OCI-LY7 (cell line): Measurements from ENCODE around the gene SYPL1. TPM values are rescaled to one million over a fixed set of nuclear protein-coding genes. Genes with fewer than 3 reads are reported as not detected.

ENCODE experiments used
- BruUV-seq: library from RNA; stranded (reverse); fragments of 400-500 nt; replicated peaks from 2 replicates; lab custom pipeline; 2021; lab: Mats Ljungman, UMichigan
- CTCF ChIA-PET: fragments of 300-600 bp; sonication (Branson Sonifier 250); formaldehyde crosslinking; loops from one replicate; lab custom pipeline; 2022; ENCODE audit warnings: antibody characterized with exemption; ENCODE audit not compliant: unreplicated experiment; lab: Charles Lee
- POLR2A ChIA-PET: fragments of 300-600 bp; sonication (Branson Sonifier 250); formaldehyde crosslinking; loops from one replicate; lab custom pipeline; 2022; ENCODE audit warnings: antibody characterized with exemption; lab: Charles Lee
- DNase-seq: peaks from one replicate; pipeline ENCODE4 v3.0.0-alpha.2; 2015; ENCODE audit warnings: low spot score
- H2AFZ ChIP-seq: fragments of 200-600 bp; sonication (generic), shearing (Covaris generic); 2 replicates; pipeline ENCODE4 v1.6.1; 2014; ENCODE audit warnings: mild to moderate bottlenecking, antibody characterized with exemption, low read length, moderate library complexity
- H3K27ac ChIP-seq: fragments of 200-600 bp; sonication (generic); 2 replicates; pipeline ENCODE4 v1.5.1; 2014; ENCODE audit warnings: mixed run types, low read depth, mild to moderate bottlenecking, moderate library complexity, low read length, inconsistent platforms; ENCODE audit not compliant: poor library complexity, severe bottlenecking
- H3K36me3 ChIP-seq: fragments of 200-600 bp; sonication (generic); 2 replicates; pipeline ENCODE4 v1.6.1; 2014; ENCODE audit warnings: mild to moderate bottlenecking, antibody characterized with exemption, low read length, moderate library complexity, mixed read lengths; ENCODE audit not compliant: insufficient read depth
- H3K4me1 ChIP-seq: fragments of 200-600 bp; sonication (generic); 2 replicates; pipeline ENCODE4 v1.5.1; 2014; ENCODE audit warnings: mild to moderate bottlenecking, low read length; ENCODE audit not compliant: insufficient read depth, poor library complexity, severe bottlenecking
- H3K4me2 ChIP-seq: fragments of 200-600 bp; sonication (generic); 2 replicates; pipeline ENCODE4 v1.6.1; 2014; ENCODE audit warnings: mild to moderate bottlenecking, low read length
- H3K4me3 ChIP-seq: fragments of 200-600 bp; sonication (generic); 2 replicates; pipeline ENCODE4 v1.5.1; 2014; ENCODE audit warnings: mild to moderate bottlenecking, low read depth, low read length; ENCODE audit not compliant: poor library complexity, severe bottlenecking
- H3K79me2 ChIP-seq: fragments of 200-600 bp; sonication (generic); 2 replicates; pipeline ENCODE4 v1.6.1; 2016; ENCODE audit warnings: low read depth, mild to moderate bottlenecking, low read length, moderate library complexity, mixed read lengths; ENCODE audit not compliant: insufficient read depth
- H3K9me2 ChIP-seq: fragments of 200-600 bp; sonication (generic); 2 replicates; pipeline ENCODE4 v1.6.1; 2016; ENCODE audit warnings: mild to moderate bottlenecking, low read length, mixed read lengths; ENCODE audit not compliant: insufficient read depth
- H3K9me3 ChIP-seq: fragments of 200-600 bp; sonication (generic); 2 replicates; pipeline ENCODE4 v1.6.1; 2014; ENCODE audit warnings: mild to moderate bottlenecking, mixed run types, low read length, mixed read lengths
- H4K20me1 ChIP-seq: fragments of 200-600 bp; sonication (generic); 2 replicates; pipeline ENCODE4 v1.6.1; 2014; ENCODE audit warnings: mild to moderate bottlenecking, antibody characterized with exemption, low read length, moderate library complexity, mixed read lengths; ENCODE audit not compliant: insufficient read depth
- EZH2phosphoT487 ChIP-seq: fragments of 200-600 bp; sonication (generic); IDR thresholded peaks from 2 replicates; pipeline ENCODE4 v1.6.1; 2018; ENCODE audit warnings: low read depth, borderline replicate concordance, mild to moderate bottlenecking, mixed run types, antibody characterized with exemption, low read length, moderate library complexity, mixed read lengths
- intact Hi-C: fragments of 100-400 bp; cut with micrococcal nuclease; formaldehyde crosslinking; loops from one replicate; pipeline ENCODE4 v1.10.0; 2022; ENCODE audit not compliant: unreplicated experiment
- total RNA-seq, 2 experiments: library from RNA; depleted of rRNA in 1 of 2; stranded (reverse); fragments of >200 nt in 1 of 2; shearing (Covaris generic) in 1 of 2; gene quantifications; 2 replicates each; pipeline ENCODE4 v1.2.3, GENCODE V29; 2014 to 2022
- TF ChIP-seq, protein P1 (sequence below): fragments of 200-600 bp; sonication (generic); conservative IDR thresholded peaks from 2 replicates; pipeline ENCODE4 v1.5.1; 2014; ENCODE audit warnings: mild to moderate bottlenecking, antibody characterized with exemption, low read length, moderate library complexity, mixed read lengths

Gene SYPL1
- total RNA-seq, 2 experiments from 2014 or later: 34.1 to 112 TPM

GRCh38 chr7:106134241-106134640 is 22.1 kb upstream of the SYPL1 start:
- no peaks in the 10 kb centered on the region for H4K20me1 ChIP-seq
- no peak overlapping the region for H3K27ac ChIP-seq
- no peak overlapping the region for H2AFZ ChIP-seq
- ChIA-PET POLR2A (interaction anchor here (0.6 to 2.4 kb wide), 6 partner anchors 8 to 132 kb away, joined by 3 to 11 read pairs (median 4); partner anchors contain the start of gene SYPL1), CTCF (interaction anchor here (1.1 kb wide), 1 partner anchor 22 kb away, joined by 3 read pairs; the partner anchor contains the start of gene SYPL1)
- H3K36me3 ChIP-seq: no peaks in the 10 kb centered on the region
- no peaks in the 10 kb centered on the region for H3K9me3 ChIP-seq
- no peak overlapping the region for H3K4me2 ChIP-seq
- peaks cover 6% of the 10 kb centered on the region for H3K4me1 ChIP-seq
- H3K4me3 ChIP-seq: no peak overlapping the region
- TF ChIP-seq, protein P1, sequence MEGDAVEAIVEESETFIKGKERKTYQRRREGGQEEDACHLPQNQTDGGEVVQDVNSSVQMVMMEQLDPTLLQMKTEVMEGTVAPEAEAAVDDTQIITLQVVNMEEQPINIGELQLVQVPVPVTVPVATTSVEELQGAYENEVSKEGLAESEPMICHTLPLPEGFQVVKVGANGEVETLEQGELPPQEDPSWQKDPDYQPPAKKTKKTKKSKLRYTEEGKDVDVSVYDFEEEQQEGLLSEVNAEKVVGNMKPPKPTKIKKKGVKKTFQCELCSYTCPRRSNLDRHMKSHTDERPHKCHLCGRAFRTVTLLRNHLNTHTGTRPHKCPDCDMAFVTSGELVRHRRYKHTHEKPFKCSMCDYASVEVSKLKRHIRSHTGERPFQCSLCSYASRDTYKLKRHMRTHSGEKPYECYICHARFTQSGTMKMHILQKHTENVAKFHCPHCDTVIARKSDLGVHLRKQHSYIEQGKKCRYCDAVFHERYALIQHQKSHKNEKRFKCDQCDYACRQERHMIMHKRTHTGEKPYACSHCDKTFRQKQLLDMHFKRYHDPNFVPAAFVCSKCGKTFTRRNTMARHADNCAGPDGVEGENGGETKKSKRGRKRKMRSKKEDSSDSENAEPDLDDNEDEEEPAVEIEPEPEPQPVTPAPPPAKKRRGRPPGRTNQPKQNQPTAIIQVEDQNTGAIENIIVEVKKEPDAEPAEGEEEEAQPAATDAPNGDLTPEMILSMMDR: no peak
- TF ChIP-seq EZH2phosphoT487: no peak
- no peak for DNase-seq
- intact Hi-C loops: no loop called here
- H3K9me2 ChIP-seq: no peaks in the 10 kb centered on the region
- no peaks in the 10 kb centered on the region for H3K79me2 ChIP-seq
- no TSS peak for BruUV-seq

GRCh38 chr7:106129291-106129690 is 17.2 kb upstream of the SYPL1 start:
- ChIA-PET POLR2A (interaction anchor here (1.0 kb wide), 1 partner anchor 10 kb away, joined by 3 read pairs; no protein-coding TSS in a partner anchor), CTCF (no interaction called here)
- H3K9me3 ChIP-seq: no peaks in the 10 kb centered on the region
- no peaks in the 10 kb centered on the region for H3K9me2 ChIP-seq
- no peaks in the 10 kb centered on the region for H4K20me1 ChIP-seq
- H3K79me2 ChIP-seq: no peaks in the 10 kb centered on the region
- no peak for DNase-seq
- no peak overlapping the region for H3K4me3 ChIP-seq
- no TSS peak for BruUV-seq
- TF ChIP-seq EZH2phosphoT487: no peak
- TF ChIP-seq, protein P1: no peak
- H3K27ac ChIP-seq: no peak overlapping the region
- intact Hi-C loops: no loop called here
- peaks cover 8% of the 10 kb centered on the region for H3K4me1 ChIP-seq
- H3K36me3 ChIP-seq: no peaks in the 10 kb centered on the region
- H3K4me2 ChIP-seq: no peak overlapping the region
- H2AFZ ChIP-seq: no peak overlapping the region

DNA sequence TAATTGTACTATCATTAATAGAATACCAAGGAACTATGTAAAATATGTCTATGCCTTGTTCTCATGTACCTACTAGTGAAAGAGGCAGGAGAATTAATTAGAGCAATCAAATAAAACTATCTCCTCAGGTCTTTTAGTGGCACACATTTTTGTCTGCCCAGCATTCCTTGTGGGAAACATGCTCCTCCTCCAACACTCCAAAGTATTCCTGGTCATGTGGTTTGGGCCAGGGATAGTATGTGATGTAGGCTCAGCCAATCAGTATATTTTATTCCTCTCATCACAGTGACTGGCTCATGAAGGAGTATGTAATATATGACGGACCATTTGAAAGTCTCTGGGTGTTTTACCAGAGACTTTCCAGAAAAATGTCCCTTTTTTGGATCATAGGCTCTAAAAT is 16.7 kb upstream of the SYPL1 start:
- no peak for DNase-seq
- Histone ChIP-seq H2AFZ (no peak overlapping the region), H3K4me1 (peaks cover 8% of the 10 kb centered on the region), H3K4me3 (no peak overlapping the region), H4K20me1 (no peaks in the 10 kb centered on the region), H3K9me3 (no peaks in the 10 kb centered on the region), H3K27ac (no peak overlapping the region), H3K36me3 (no peaks in the 10 kb centered on the region), H3K79me2 (no peaks in the 10 kb centered on the region), H3K4me2 (no peak overlapping the region), H3K9me2 (no peaks in the 10 kb centered on the region)
- TF ChIP-seq, protein P1: no peak
- ChIA-PET POLR2A (interaction anchor here (1.0 kb wide), 1 partner anchor 11 kb away, joined by 3 read pairs; no protein-coding TSS in a partner anchor), CTCF (no interaction called here)
- BruUV-seq: no TSS peak
- intact Hi-C loops: no loop called here
